K562 (cell line): ENCODE results near the gene NR5A2. TPM values are rescaled to one million over a fixed set of nuclear protein-coding genes. Genes with fewer than 3 reads are reported as not detected.

Experiments used
- DDX20 ChIP-seq: fragments of 450-650 bp; IDR thresholded peaks from 2 replicates; pipeline ENCODE4 v1.6.1; 2016; ENCODE audit warnings: missing genetic modification characterization, low read depth, mild to moderate bottlenecking, missing compliant biosample characterization, moderate library complexity
- HCFC1 ChIP-seq: IDR thresholded peaks from 2 replicates; pipeline ENCODE4 v1.6.1; 2012; ENCODE audit warnings: low read depth, low read length, improper control_type of control experiment
- HDAC6 ChIP-seq: IDR thresholded peaks from 2 replicates; pipeline ENCODE4 v1.6.1; 2012; ENCODE audit warnings: low read depth, mild to moderate bottlenecking, control low read depth, inconsistent platforms, low read length, moderate library complexity
- MEF2A ChIP-seq: IDR thresholded peaks from 2 replicates; pipeline ENCODE4 v1.6.1; 2011; ENCODE audit warnings: low read depth, mild to moderate bottlenecking, low read length, moderate library complexity; ENCODE audit not compliant: control insufficient read depth
- MIER1 ChIP-seq: fragments of 450-650 bp; IDR thresholded peaks from 2 replicates; pipeline ENCODE4 v1.6.1; 2016; ENCODE audit warnings: antibody characterized with exemption, mild to moderate bottlenecking, low read depth
- NBN ChIP-seq: fragments of 450-650 bp; IDR thresholded peaks from 2 replicates; pipeline ENCODE4 v1.6.1; 2016; ENCODE audit warnings: low read depth, mild to moderate bottlenecking
- RAD21 ChIP-seq, 2 experiments: fragments of 250-450 bp in 1 of 2; fragments of 450-650 bp in 1 of 2; sonication (Bioruptor Pico) in 1 of 2; formaldehyde crosslinking in 1 of 2; IDR thresholded peaks in 1 of 2; conservative IDR thresholded peaks in 1 of 2; 2 replicates each; pipeline versions ENCODE4 v1.4.0 to v1.8.0; 2020 to 2022; ENCODE audit warnings: mild to moderate bottlenecking in 2 of 2, moderate library complexity in 1 of 2
- RBM34 ChIP-seq: fragments of 200-400 bp; formaldehyde crosslinking; IDR thresholded peaks from 2 replicates; pipeline ENCODE4 v1.6.1; 2018; ENCODE audit warnings: low read length, borderline replicate concordance; ENCODE audit not compliant: insufficient read depth
- SMAD1 ChIP-seq: fragments of 150-350 bp; IDR thresholded peaks from 2 replicates; pipeline ENCODE4 v1.6.1; 2014; ENCODE audit warnings: low read length, low read depth; ENCODE audit not compliant: partially characterized antibody
- SRF ChIP-seq, 2 experiments: fragments of 250-450, 450-650 bp in 1 of 2; sonication (Bioruptor Pico) in 1 of 2; sonication (generic) in 1 of 2; formaldehyde crosslinking; IDR thresholded peaks; 2 replicates each; pipeline versions ENCODE4 v1.5.0 to v1.5.1; 2020 to 2022; ENCODE audit warnings: mild to moderate bottlenecking in 1 of 2, missing genetic modification reagents in 1 of 2
- XRCC5 ChIP-seq: fragments of 200-400 bp; formaldehyde crosslinking; IDR thresholded peaks from 2 replicates; pipeline ENCODE4 v1.6.1; 2017; ENCODE audit warnings: low read depth, mild to moderate bottlenecking, low read length
- ZNF146 ChIP-seq: IDR thresholded peaks from one replicate; pipeline ENCODE4 v1.6.1; 2018; ENCODE audit warnings: missing compliant biosample characterization; ENCODE audit not compliant: unreplicated experiment
- ZNF311 ChIP-seq: fragments of 250-450 bp; sonication (Bioruptor Pico); IDR thresholded peaks from 2 replicates; pipeline ENCODE4 v1.4.0; 2020; ENCODE audit warnings: mild to moderate bottlenecking, moderate library complexity
- ZNF354B ChIP-seq: fragments of 250-450 bp; sonication (Bioruptor Pico); IDR thresholded peaks from 2 replicates; pipeline ENCODE4 v1.4.0; 2020
- polyA plus RNA-seq, 8 experiments: library from polyadenylated mRNA; depleted of rRNA in 4 of 8; stranded (reverse) in 5 of 8; unstranded in 3 of 8; fragments of >200 nt; fragmentation: Nextera tagmentation in 2 of 8; fragmentation: Illumina TruSeq in 1 of 8; extraction: Ambion mirVana in 2 of 8; extraction: Trizol in 1 of 8; gene quantifications; 2 replicates each; pipeline versions ENCODE4 v1.2.1 to v1.2.3, GENCODE V29; 2011 to 2014; ENCODE audit warnings: inconsistent platforms in 1 of 8, missing spikeins in 1 of 8
- total RNA-seq, 7 experiments: library from RNA; depleted of rRNA in 6 of 7; stranded (reverse); fragments of >200 nt in 6 of 7; fragmentation: Illumina TruSeq in 2 of 7; extraction: Trizol in 2 of 7; gene quantifications; 2 replicates each; pipeline versions ENCODE4 v1.2.1 to v1.2.3, GENCODE V29; 2011 to 2021; ENCODE audit warnings: low replicate concordance in 1 of 7
- TF ChIP-seq, protein P1 (sequence below): fragments of 450-650 bp; IDR thresholded peaks from 2 replicates; pipeline ENCODE4 v1.6.1; 2016; ENCODE audit warnings: low read depth
- TF ChIP-seq, protein P2 (sequence below): fragments of 450-650 bp; formaldehyde crosslinking; IDR thresholded peaks from 2 replicates; pipeline ENCODE4 v1.4.0; 2022; ENCODE audit warnings: mild to moderate bottlenecking, moderate library complexity

The NR5A2 gene
- total and polyA plus RNA-seq, 9 of the 15 experiments (the other 6 are each of a cell fraction or from before 2014, with no cell fraction given) = 0.13 to 0.40 (median 0.29) TPM

DNA sequence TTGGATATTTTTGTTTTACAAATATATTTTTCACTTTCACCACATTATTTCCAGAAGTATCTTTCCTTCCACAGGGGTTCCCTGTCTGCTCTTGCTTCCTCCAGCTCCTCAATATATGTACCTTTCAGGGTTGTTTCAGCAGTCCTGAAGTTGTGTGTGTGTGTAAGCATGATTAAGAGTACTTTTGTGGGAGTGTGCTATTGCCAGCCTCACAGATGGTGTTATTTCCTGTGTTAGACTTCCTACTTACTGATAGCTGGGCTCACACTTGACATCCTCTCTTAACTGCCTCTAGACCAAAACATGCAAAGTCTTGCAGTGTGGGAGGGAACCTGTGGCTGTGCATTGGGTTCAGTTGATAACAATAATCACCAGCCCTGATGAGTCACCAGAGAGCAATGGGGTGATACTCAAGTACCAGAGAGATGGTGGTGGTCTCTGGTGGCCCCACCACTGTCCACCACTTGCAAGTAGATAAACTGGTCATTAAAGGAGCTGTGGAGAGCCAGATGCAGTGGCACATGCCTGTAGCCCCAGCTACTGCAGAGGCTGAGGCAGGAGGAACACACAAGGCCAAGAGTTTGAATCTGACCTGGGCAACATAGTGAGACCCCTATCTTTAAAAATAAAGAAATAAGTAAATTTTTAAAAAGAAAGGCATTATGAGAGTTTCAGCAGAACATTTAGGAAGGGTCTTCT, 126.7 kb downstream of the NR5A2 start (continued):
- TF ChIP-seq MIER1 = peak; percentile 52; the same call in 1 of the 2 replicates
- no peak; the same call in 1 of the 2 replicates for TF ChIP-seq XRCC5
- peak in 1 of 2 experiments; percentile 26; a peak in 2 of 4 replicates for TF ChIP-seq RAD21 (CRISPR knock-in tag; conservative IDR thresholded peaks at IDR 0.05 in 1 of 2, IDR thresholded peaks at IDR 0.05 in 1 of 2)
- no peak for TF ChIP-seq SRF (CRISPR knock-in tag; IDR thresholded peaks at IDR 0.05)
- no peak for TF ChIP-seq SMAD1
- no peak for TF ChIP-seq RBM34
- TF ChIP-seq MEF2A = peak; percentile 57; the same call in 1 of the 2 replicates
- TF ChIP-seq HCFC1 = no peak
- TF ChIP-seq, protein P1, sequence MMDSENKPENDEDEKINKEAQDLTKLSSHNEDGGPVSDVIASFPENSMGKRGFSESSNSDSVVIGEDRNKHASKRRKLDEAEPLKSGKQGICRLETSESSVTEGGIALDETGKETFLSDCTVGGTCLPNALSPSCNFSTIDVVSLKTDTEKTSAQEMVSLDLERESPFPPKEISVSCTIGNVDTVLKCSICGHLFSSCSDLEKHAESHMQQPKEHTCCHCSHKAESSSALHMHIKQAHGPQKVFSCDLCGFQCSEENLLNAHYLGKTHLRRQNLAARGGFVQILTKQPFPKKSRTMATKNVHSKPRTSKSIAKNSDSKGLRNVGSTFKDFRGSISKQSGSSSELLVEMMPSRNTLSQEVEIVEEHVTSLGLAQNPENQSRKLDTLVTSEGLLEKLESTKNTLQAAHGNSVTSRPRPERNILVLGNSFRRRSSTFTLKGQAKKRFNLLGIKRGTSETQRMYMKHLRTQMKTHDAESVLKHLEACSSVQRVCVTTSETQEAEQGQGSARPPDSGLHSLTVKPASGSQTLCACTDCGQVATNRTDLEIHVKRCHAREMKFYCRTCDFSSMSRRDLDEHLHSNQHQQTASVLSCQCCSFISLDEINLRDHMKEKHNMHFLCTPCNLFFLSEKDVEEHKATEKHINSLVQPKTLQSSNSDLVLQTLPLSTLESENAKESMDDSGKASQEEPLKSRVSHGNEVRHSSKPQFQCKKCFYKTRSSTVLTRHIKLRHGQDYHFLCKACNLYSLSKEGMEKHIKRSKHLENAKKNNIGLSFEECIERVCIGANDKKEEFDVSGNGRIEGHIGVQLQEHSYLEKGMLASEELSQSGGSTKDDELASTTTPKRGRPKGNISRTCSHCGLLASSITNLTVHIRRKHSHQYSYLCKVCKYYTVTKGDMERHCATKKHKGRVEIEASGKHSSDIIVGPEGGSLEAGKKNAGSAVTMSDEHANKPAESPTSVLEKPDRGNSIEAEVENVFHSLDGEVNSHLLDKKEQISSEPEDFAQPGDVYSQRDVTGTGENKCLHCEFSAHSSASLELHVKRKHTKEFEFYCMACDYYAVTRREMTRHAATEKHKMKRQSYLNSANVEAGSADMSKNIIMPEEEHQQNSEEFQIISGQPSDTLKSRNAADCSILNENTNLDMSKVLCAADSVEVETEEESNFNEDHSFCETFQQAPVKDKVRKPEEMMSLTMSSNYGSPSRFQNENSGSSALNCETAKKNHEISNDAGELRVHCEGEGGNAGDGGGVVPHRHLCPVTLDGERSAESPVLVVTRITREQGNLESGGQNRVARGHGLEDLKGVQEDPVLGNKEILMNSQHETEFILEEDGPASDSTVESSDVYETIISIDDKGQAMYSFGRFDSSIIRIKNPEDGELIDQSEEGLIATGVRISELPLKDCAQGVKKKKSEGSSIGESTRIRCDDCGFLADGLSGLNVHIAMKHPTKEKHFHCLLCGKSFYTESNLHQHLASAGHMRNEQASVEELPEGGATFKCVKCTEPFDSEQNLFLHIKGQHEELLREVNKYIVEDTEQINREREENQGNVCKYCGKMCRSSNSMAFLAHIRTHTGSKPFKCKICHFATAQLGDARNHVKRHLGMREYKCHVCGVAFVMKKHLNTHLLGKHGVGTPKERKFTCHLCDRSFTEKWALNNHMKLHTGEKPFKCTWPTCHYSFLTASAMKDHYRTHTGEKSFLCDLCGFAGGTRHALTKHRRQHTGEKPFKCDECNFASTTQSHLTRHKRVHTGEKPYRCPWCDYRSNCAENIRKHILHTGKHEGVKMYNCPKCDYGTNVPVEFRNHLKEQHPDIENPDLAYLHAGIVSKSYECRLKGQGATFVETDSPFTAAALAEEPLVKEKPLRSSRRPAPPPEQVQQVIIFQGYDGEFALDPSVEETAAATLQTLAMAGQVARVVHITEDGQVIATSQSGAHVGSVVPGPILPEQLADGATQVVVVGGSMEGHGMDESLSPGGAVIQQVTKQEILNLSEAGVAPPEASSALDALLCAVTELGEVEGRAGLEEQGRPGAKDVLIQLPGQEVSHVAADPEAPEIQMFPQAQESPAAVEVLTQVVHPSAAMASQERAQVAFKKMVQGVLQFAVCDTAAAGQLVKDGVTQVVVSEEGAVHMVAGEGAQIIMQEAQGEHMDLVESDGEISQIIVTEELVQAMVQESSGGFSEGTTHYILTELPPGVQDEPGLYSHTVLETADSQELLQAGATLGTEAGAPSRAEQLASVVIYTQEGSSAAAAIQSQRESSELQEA = no peak
- no peak for TF ChIP-seq ZNF354B (CRISPR knock-in tag)
- TF ChIP-seq HDAC6 = no peak
- TF ChIP-seq DDX20 (tag) = no peak
- TF ChIP-seq ZNF311 (CRISPR knock-in tag) = peak; percentile 67; the same call in 1 of the 2 replicates
- peak; percentile 85; the same call in 1 of the 2 replicates for TF ChIP-seq NBN
- TF ChIP-seq ZNF146 = no peak
- TF ChIP-seq, protein P2, sequence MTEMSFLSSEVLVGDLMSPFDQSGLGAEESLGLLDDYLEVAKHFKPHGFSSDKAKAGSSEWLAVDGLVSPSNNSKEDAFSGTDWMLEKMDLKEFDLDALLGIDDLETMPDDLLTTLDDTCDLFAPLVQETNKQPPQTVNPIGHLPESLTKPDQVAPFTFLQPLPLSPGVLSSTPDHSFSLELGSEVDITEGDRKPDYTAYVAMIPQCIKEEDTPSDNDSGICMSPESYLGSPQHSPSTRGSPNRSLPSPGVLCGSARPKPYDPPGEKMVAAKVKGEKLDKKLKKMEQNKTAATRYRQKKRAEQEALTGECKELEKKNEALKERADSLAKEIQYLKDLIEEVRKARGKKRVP (CRISPR knock-in tag) = peak; percentile 83
